ENCODE data around the gene DES. TPM values are rescaled to one million over a fixed set of nuclear protein-coding genes. Genes with fewer than 3 reads are reported as not detected.

The DES gene
- total RNA-seq (2011; cell fraction: chromatin; rRNA removed; ENCODE audit: low replicate concordance), result 4.9 and 11.0 TPM in 2 replicates
- 5.9 and 8.8 TPM in 2 replicates for total RNA-seq (2011; cell fraction: nucleolus; rRNA removed)
- total RNA-seq (2011; cell fraction: nucleoplasm; rRNA removed), result 5.4 and 9.5 TPM in 2 replicates
- total RNA-seq (2014; rRNA removed), result 25.8 and 27.8 TPM in 2 replicates
- 12.0 and 18.2 TPM in 2 replicates for total RNA-seq (2014; rRNA removed; fragmentation: Illumina TruSeq; extraction: Trizol)
- total RNA-seq (2015; rRNA removed; fragmentation: Illumina TruSeq; extraction: Trizol), result 28.3 and 29.1 TPM in 2 replicates
- total RNA-seq (2021), result 17.4 and 21.9 TPM in 2 replicates
- polyA plus RNA-seq (2011; rRNA removed), result 17.0 and 58.9 TPM in 2 replicates
- polyA plus RNA-seq (2011; cell fraction: cytosol; rRNA removed), result 13.4 and 60.3 TPM in 2 replicates
- 5.3 and 28.7 TPM in 2 replicates for polyA plus RNA-seq (2011; cell fraction: nucleus; rRNA removed)
- polyA plus RNA-seq (2012), result 21.4 and 54.5 TPM in 2 replicates
- 32.7 and 35.3 TPM in 2 replicates for polyA plus RNA-seq (2014; fragmentation: Illumina TruSeq; extraction: Trizol)
- 1 to 10 TPM; 2.5 to 4.0 TPM for polyA plus RNA-seq (2014; fragmentation: Nextera tagmentation; extraction: Ambion mirVana)
- 21.2 and 25.1 TPM in 2 replicates for polyA plus RNA-seq (2014; rRNA removed)
- polyA minus RNA-seq (2011; rRNA and poly(A)+ RNA removed), result 8.9 and 64.7 TPM in 2 replicates
- 5.5 and 26.3 TPM in 2 replicates for polyA minus RNA-seq (2011; cell fraction: cytosol; rRNA and poly(A)+ RNA removed)
- 3.0 and 5.9 TPM in 2 replicates for polyA minus RNA-seq (2011; cell fraction: nucleus; rRNA and poly(A)+ RNA removed)
- Bru-seq, nascent RNA, result percentile 51 among the genes with signal in this experiment
- percentile 45 among the genes with signal in this experiment for BruChase-seq, experiment 1, labeled RNA remaining after a 2-hour chase
- BruChase-seq, experiment 2, labeled RNA remaining after a 6-hour chase, result percentile 47 among the genes with signal in this experiment
- long read RNA-seq, experiment 1, partial matches to known transcripts, result 36 of 38 reads
- long read RNA-seq, experiment 1, other reads (novel, unspliced or antisense), result 1 of 38 reads
- long read RNA-seq, experiment 2, partial matches to known transcripts, result 20 of 24 reads
- long read RNA-seq, experiment 2, other reads (novel, unspliced or antisense), result 4 of 24 reads
- long read RNA-seq, experiment 3, partial matches to known transcripts, result 30 of 33 reads
- long read RNA-seq, experiment 3, other reads (novel, unspliced or antisense), result 3 of 33 reads

DNA sequence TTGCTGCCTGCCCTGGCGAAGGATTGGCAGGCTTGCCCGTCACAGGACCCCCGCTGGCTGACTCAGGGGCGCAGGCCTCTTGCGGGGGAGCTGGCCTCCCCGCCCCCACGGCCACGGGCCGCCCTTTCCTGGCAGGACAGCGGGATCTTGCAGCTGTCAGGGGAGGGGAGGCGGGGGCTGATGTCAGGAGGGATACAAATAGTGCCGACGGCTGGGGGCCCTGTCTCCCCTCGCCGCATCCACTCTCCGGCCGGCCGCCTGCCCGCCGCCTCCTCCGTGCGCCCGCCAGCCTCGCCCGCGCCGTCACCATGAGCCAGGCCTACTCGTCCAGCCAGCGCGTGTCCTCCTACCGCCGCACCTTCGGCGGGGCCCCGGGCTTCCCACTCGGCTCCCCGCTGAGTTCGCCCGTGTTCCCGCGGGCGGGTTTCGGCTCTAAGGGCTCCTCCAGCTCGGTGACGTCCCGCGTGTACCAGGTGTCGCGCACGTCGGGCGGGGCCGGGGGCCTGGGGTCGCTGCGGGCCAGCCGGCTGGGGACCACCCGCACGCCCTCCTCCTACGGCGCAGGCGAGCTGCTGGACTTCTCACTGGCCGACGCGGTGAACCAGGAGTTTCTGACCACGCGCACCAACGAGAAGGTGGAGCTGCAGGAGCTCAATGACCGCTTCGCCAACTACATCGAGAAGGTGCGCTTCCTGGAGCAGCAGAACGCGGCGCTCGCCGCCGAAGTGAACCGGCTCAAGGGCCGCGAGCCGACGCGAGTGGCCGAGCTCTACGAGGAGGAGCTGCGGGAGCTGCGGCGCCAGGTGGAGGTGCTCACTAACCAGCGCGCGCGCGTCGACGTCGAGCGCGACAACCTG is at the start of gene DES:
DES (plus strand) TSS at position 223 of the 857 bp plus-strand sequence; CDS start at position 309, 86 bp downstream.
- H3K79me2 ChIP-seq (ENCODE audit: control insufficient read depth, insufficient read depth, low read length), result no peaks in the 10 kb centered on the region
- in situ Hi-C loops (cut with MboI), result no loop called here
- peak within 1 kb of the TSS; percentile 64; the same call in 2 of the 3 replicates for H3K27ac ChIP-seq (ENCODE audit: extremely low read depth, low read depth, low read length)
- peak; percentile 37 for TF ChIP-seq PRPF4 (IDR thresholded peaks at IDR 0.05; ENCODE audit: insufficient read depth, low read depth, low read length, poor library complexity, severe bottlenecking)
- TF ChIP-seq, protein P1, sequence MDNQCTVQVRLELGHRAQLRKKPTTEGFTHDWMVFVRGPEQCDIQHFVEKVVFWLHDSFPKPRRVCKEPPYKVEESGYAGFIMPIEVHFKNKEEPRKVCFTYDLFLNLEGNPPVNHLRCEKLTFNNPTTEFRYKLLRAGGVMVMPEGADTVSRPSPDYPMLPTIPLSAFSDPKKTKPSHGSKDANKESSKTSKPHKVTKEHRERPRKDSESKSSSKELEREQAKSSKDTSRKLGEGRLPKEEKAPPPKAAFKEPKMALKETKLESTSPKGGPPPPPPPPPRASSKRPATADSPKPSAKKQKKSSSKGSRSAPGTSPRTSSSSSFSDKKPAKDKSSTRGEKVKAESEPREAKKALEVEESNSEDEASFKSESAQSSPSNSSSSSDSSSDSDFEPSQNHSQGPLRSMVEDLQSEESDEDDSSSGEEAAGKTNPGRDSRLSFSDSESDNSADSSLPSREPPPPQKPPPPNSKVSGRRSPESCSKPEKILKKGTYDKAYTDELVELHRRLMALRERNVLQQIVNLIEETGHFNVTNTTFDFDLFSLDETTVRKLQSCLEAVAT (IDR thresholded peaks at IDR 0.05), result 0 out of 4 replicates have a peak, but pooled peaks of 1 of the 2 experiments have one; percentile 22
- TF ChIP-seq, protein P2, sequence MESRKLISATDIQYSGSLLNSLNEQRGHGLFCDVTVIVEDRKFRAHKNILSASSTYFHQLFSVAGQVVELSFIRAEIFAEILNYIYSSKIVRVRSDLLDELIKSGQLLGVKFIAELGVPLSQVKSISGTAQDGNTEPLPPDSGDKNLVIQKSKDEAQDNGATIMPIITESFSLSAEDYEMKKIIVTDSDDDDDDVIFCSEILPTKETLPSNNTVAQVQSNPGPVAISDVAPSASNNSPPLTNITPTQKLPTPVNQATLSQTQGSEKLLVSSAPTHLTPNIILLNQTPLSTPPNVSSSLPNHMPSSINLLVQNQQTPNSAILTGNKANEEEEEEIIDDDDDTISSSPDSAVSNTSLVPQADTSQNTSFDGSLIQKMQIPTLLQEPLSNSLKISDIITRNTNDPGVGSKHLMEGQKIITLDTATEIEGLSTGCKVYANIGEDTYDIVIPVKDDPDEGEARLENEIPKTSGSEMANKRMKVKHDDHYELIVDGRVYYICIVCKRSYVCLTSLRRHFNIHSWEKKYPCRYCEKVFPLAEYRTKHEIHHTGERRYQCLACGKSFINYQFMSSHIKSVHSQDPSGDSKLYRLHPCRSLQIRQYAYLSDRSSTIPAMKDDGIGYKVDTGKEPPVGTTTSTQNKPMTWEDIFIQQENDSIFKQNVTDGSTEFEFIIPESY (CRISPR knock-in tag; IDR thresholded peaks at IDR 0.05), result peak; percentile 79
- TF ChIP-seq TSC22D4 (tag; IDR thresholded peaks at IDR 0.05), result no peak
- H3K4me2 ChIP-seq (ENCODE audit: insufficient read depth, low read length), result peak within 1 kb of the TSS; percentile 72; the same call in 1 of the 2 replicates
- H2AFZ ChIP-seq (ENCODE audit: low read depth, low read length), result 0 out of 2 replicates have a peak within 1 kb of the TSS, but pooled peaks have one; percentile 86
- POLR2A ChIA-PET, result interaction anchor here (1.0 kb wide), 1 partner anchor 8 kb away, joined by 3 read pairs; no protein-coding TSS in a partner anchor
- ATAC-seq, result no peak
- H3K4me3 ChIP-seq, result no peak within 1 kb of the TSS
- DNase-seq (ENCODE audit: extremely low read depth in 1 of 4, low spot score in 3 of 4), result no peak
- no peaks in the 10 kb centered on the region for H3K27me3 ChIP-seq (ENCODE audit: control insufficient read depth in 2 of 2, insufficient read depth in 2 of 2, low read length in 2 of 2)
- CTCF ChIA-PET (ENCODE audit: low intra/inter-chr PET ratio), result no interaction called here
- no peaks in the 10 kb centered on the region for H3K36me3 ChIP-seq (ENCODE audit: control insufficient read depth, insufficient read depth, low read length)
- H3K9ac ChIP-seq (ENCODE audit: insufficient read depth in 1 of 2, low read depth in 2 of 2, low read length in 2 of 2), result peak within 1 kb of the TSS in 1 of 2 experiments; percentile 81; a peak in 2 of 4 replicates
- peaks cover under 1% of the 10 kb centered on the region for H3K9me3 ChIP-seq (replicated peaks; ENCODE audit: control insufficient read depth, insufficient read depth, low read depth, low read length)
- H3K9me1 ChIP-seq (ENCODE audit: control insufficient read depth, insufficient read depth, low read length), result no peaks in the 10 kb centered on the region
- no peak for FAIRE-seq
- BruUV-seq (replicated peaks), result no TSS peak
- no peaks in the 10 kb centered on the region for H4K20me1 ChIP-seq (replicated peaks; ENCODE audit: control insufficient read depth, insufficient read depth, low read length)
- intact Hi-C loops (cut with micrococcal nuclease), result no loop called here
- peaks cover 16 to 41% of the 10 kb centered on the region in 2 experiments for H3K4me1 ChIP-seq (replicated peaks in 1 of 2; ENCODE audit: control insufficient read depth in 2 of 2, insufficient read depth in 2 of 2, low read length in 2 of 2)
- 85% methylated on average over 20 of the region's 98 CpGs for WGBS (ENCODE audit: insufficient coverage, low coverage, missing lambda C conversion rate)

Measured in K562 (cell line).